Measurements from ENCODE around the gene CISD1. TPM values are rescaled to one million over a fixed set of nuclear protein-coding genes. Genes with fewer than 3 reads are reported as not detected.

The CISD1 gene
- total RNA-seq, 1 donor from 2014 or later = 15.1 TPM

DNA sequence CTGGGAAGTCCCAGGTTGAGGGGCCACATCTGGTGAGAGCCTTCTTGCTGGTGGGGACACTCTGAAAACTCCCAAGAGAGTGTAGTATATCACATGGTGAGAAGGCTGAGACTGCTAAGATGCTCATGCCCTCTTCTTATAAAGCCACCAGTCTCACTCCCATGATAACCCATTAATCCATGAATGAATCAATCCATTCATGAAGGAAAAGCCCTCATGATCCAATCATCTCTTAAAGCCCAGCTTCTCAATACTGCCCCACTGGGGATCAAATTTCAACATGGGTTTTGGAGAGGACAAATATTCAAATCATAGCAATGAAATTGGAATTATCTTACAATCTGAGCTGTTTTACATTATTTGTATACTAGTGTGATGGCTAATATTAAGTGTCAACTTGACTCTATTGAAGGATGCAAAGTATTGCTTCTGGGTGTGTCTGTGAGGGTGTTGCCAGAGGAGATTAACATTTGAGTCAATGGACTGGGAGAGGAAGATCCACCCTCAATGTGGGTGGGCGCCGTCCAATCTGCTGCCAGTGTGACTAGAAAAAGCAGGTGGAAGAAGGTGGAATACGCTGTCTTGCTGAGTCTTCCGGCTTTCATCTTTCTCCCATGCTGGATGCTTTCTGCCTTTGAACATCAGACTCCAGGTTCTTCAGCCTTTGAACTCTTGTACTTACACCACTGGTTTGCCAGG lies 51.5 kb downstream of the CISD1 start:
- Mint-ChIP-seq H3K27me3 (ENCODE audit: low read depth) (no peaks in the 10 kb centered on the region), H3K4me3 (no peak overlapping the region), H3K36me3 (no peaks in the 10 kb centered on the region), H3K27ac (no peak overlapping the region), H3K4me1 (peaks cover 2% of the 10 kb centered on the region), H3K9me3 (no peaks in the 10 kb centered on the region)
- TF ChIP-seq, protein P1, sequence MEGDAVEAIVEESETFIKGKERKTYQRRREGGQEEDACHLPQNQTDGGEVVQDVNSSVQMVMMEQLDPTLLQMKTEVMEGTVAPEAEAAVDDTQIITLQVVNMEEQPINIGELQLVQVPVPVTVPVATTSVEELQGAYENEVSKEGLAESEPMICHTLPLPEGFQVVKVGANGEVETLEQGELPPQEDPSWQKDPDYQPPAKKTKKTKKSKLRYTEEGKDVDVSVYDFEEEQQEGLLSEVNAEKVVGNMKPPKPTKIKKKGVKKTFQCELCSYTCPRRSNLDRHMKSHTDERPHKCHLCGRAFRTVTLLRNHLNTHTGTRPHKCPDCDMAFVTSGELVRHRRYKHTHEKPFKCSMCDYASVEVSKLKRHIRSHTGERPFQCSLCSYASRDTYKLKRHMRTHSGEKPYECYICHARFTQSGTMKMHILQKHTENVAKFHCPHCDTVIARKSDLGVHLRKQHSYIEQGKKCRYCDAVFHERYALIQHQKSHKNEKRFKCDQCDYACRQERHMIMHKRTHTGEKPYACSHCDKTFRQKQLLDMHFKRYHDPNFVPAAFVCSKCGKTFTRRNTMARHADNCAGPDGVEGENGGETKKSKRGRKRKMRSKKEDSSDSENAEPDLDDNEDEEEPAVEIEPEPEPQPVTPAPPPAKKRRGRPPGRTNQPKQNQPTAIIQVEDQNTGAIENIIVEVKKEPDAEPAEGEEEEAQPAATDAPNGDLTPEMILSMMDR (IDR thresholded peaks at IDR 0.05; ENCODE audit: unreplicated experiment) = no peak
- no peak for DNase-seq (ENCODE audit: low spot score in 2 of 2, unreplicated experiment in 2 of 2)

DNA sequence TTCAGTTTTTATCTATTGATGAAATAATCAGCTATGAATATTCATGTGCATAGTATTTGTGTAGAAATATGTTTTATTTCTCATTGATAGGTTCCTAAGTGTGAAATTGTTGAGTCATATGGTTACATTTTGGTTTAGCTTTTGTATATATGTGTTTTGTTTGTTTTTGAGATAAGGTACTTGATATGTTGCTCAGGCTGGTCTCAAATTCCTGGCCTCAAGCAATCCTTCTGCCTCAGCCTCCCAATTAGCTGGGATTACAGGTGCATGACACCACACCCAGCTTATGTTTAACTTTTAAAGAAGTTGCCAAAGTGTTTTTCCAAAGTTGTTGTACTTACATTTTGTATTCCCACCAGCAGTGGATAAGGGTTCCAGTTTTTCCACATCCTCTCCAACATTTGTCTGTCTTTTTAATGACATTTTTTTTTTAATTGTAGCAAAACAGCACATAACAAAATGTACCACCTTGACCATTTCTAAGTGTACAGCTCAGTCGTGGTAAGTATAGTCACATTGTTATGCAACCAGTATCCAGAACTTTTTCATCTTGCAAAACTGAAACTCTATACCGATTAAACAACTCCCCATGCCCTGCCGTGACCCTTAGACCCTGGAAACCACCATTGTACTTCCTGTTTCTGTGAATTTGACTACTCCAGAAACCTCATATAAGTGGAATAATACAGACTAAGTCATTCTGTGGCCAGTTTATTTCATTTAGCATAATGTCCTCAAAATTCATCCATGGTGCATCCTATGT lies 53.3 kb downstream of the CISD1 start:
- H3K27ac Mint-ChIP-seq = no peak overlapping the region
- H3K4me1 Mint-ChIP-seq = peaks cover 2% of the 10 kb centered on the region
- TF ChIP-seq, protein P1 (IDR thresholded peaks at IDR 0.05; ENCODE audit: unreplicated experiment) = no peak
- no peaks in the 10 kb centered on the region for H3K36me3 Mint-ChIP-seq
- H3K9me3 Mint-ChIP-seq = no peaks in the 10 kb centered on the region
- H3K4me3 Mint-ChIP-seq = no peak overlapping the region
- H3K27me3 Mint-ChIP-seq (ENCODE audit: low read depth) = no peaks in the 10 kb centered on the region
- no peak for DNase-seq (ENCODE audit: low spot score in 2 of 2, unreplicated experiment in 2 of 2)

DNA sequence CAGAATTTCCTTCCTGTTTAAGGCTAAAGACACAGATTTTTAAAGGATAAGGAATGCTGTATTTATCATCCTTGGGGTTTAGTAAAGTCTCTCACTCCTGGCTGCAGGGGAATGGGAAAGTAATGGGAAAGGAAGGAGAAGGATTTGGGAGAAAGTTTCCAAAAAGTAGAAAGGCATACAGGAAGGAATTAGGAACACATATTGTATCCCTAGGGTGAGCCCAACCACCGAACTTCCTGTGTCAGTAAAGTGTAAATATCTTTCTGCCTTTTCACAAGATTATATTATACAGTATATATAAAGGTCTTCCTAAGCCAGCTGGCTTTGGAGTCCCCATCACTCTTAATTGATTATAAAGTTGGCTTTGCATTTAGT lies 53.9 kb downstream of the CISD1 start:
- TF ChIP-seq, protein P1 (IDR thresholded peaks at IDR 0.05; ENCODE audit: unreplicated experiment) = no peak
- DNase-seq (ENCODE audit: low spot score in 2 of 2, unreplicated experiment in 2 of 2) = no peak
- Mint-ChIP-seq H3K4me1 (peaks cover 2% of the 10 kb centered on the region), H3K27me3 (ENCODE audit: low read depth) (no peaks in the 10 kb centered on the region), H3K36me3 (no peaks in the 10 kb centered on the region), H3K4me3 (no peak overlapping the region), H3K9me3 (no peaks in the 10 kb centered on the region), H3K27ac (no peak overlapping the region)

DNA sequence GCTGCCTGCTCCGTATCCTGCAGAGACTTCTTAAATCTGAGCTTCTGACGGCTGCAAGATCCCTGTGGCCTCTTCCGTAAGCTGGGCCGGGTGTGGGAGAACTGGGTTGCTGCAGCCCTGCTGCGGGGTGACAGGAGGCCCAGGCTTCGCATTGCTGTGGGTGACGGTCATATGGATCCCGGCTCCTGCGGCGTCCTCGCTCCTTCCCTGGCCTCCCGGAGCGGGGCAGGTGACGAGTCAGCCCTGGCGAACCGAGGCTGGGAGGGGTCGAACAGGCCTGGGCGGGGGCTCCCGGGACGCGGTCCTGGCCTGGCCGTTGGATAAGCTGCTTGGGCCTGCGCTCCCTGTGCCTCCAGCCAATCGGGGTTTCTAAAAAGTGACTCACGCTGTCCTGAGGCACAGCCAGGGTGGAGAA lies 58.0 kb downstream of the CISD1 start:
- no peak for DNase-seq (ENCODE audit: low spot score in 2 of 2, unreplicated experiment in 2 of 2)
- no peak overlapping the region for H3K4me3 Mint-ChIP-seq
- no peaks in the 10 kb centered on the region for H3K4me1 Mint-ChIP-seq
- no peaks in the 10 kb centered on the region for H3K9me3 Mint-ChIP-seq
- TF ChIP-seq, protein P1 (IDR thresholded peaks at IDR 0.05; ENCODE audit: unreplicated experiment) = no peak
- peaks cover 7% of the 10 kb centered on the region for H3K27me3 Mint-ChIP-seq (ENCODE audit: low read depth)
- no peak overlapping the region for H3K27ac Mint-ChIP-seq
- H3K36me3 Mint-ChIP-seq = no peaks in the 10 kb centered on the region

DNA sequence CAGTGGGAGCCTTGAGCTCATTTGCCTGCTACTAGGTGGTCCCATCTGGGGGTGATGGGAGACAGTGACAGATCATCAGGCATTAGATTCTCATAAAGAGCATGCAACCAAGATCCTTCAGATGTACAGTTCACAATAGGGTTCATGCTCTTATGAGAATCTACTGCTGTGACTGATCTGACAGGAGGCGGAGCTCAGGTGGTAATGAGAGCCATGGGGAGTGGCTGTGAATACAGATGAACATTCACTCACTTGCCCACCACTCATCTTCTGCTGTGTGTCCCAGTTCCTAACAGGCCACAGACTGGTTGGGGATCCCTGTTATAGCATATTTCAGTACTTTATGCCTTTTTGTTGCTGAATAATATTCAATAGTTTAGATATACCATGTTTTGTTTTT lies 59.3 kb downstream of the CISD1 start:
- no peaks in the 10 kb centered on the region for H3K9me3 Mint-ChIP-seq
- no peaks in the 10 kb centered on the region for H3K36me3 Mint-ChIP-seq
- H3K27me3 Mint-ChIP-seq (ENCODE audit: low read depth) = peaks cover 7% of the 10 kb centered on the region
- DNase-seq (ENCODE audit: low spot score in 2 of 2, unreplicated experiment in 2 of 2) = no peak
- TF ChIP-seq, protein P1 (IDR thresholded peaks at IDR 0.05; ENCODE audit: unreplicated experiment) = no peak
- no peak overlapping the region for H3K27ac Mint-ChIP-seq
- H3K4me3 Mint-ChIP-seq = no peak overlapping the region
- H3K4me1 Mint-ChIP-seq = no peaks in the 10 kb centered on the region
